ENCODE measurements around the gene PNISR.

PNISR gene, protein sequence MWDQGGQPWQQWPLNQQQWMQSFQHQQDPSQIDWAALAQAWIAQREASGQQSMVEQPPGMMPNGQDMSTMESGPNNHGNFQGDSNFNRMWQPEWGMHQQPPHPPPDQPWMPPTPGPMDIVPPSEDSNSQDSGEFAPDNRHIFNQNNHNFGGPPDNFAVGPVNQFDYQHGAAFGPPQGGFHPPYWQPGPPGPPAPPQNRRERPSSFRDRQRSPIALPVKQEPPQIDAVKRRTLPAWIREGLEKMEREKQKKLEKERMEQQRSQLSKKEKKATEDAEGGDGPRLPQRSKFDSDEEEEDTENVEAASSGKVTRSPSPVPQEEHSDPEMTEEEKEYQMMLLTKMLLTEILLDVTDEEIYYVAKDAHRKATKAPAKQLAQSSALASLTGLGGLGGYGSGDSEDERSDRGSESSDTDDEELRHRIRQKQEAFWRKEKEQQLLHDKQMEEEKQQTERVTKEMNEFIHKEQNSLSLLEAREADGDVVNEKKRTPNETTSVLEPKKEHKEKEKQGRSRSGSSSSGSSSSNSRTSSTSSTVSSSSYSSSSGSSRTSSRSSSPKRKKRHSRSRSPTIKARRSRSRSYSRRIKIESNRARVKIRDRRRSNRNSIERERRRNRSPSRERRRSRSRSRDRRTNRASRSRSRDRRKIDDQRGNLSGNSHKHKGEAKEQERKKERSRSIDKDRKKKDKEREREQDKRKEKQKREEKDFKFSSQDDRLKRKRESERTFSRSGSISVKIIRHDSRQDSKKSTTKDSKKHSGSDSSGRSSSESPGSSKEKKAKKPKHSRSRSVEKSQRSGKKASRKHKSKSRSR

DNA sequence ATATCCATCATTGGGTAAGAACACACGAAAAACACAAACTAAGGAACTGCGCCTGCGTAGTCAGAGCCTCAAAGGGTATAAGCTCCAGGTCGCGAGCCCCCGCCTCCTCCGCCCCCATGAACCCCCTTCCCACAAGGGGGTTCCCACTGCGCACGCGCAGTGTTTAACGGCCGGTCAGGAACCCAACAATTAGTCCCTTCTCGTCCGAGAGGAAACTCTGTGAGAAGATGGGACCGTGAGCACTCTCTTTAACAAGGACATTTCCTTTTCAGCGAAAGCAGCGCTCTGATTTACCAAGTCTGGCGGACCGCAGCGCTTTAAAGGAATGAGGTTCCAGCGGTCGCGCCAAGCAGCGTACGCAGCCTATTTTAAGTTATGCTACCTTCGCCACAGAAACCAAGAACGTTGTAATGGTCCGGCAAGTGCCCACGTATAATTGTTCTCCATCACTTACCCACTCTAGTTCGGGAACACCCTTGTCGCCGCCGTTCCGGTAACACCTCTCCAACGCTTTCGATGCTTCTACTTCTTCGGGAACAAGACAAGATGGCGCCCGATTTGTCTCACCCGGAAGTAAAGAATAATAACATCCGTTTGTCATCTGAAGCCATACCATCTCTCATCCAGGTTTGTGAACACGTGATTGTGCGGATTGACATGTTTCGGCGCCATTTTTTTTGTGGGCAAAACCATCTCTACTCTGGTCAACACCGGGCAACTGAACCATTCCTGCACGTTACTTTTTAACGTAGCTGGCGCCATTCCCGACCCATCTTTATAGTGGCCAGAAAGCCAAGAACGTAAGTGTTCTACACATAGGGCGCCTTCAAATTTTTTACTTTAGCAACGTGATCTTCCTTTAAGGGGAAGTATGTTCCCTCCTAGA lies at the start of gene PNISR:
Gene PNISR (minus strand): TSS at position 548 of the 886 bp plus-strand sequence. CDS start 10,649 bp downstream, outside the sequence.
- Histone ChIP-seq H3K9me2 (replicated peaks; ENCODE audit: control insufficient read depth, low read length) (no peaks in the 10 kb centered on the region), H3K4me1 (ENCODE audit: control insufficient read depth, low read length) (peaks cover 54% of the 10 kb centered on the region), H3K27ac (ENCODE audit: low read depth, low read length) (peak within 1 kb of the TSS; percentile 87), H3K27me3 (ENCODE audit: control insufficient read depth, low read length) (no peaks in the 10 kb centered on the region), H3K36me3 (ENCODE audit: control insufficient read depth, low read length) (peaks cover 52% of the 10 kb centered on the region), H3K9me3 (ENCODE audit: control insufficient read depth, insufficient read depth, low read length) (no peaks in the 10 kb centered on the region), H3K4me3 (ENCODE audit: low read length) (peak within 1 kb of the TSS; percentile 96), H3K4me2 (ENCODE audit: low read length) (peak within 1 kb of the TSS; percentile 91), H4K20me1 (ENCODE audit: control insufficient read depth, insufficient read depth, low read depth, low read length) (peaks cover 30% of the 10 kb centered on the region), H3K79me2 (ENCODE audit: control insufficient read depth, low read length) (peaks cover 77% of the 10 kb centered on the region), H3F3A (ENCODE audit: control insufficient read depth, insufficient read depth) (no peaks in the 10 kb centered on the region; the same call in 1 of the 2 replicates)
- no peak for TF ChIP-seq EZH2phosphoT487 (IDR thresholded peaks at IDR 0.05; ENCODE audit: borderline replicate concordance, low read length)
- TF ChIP-seq, protein P1, sequence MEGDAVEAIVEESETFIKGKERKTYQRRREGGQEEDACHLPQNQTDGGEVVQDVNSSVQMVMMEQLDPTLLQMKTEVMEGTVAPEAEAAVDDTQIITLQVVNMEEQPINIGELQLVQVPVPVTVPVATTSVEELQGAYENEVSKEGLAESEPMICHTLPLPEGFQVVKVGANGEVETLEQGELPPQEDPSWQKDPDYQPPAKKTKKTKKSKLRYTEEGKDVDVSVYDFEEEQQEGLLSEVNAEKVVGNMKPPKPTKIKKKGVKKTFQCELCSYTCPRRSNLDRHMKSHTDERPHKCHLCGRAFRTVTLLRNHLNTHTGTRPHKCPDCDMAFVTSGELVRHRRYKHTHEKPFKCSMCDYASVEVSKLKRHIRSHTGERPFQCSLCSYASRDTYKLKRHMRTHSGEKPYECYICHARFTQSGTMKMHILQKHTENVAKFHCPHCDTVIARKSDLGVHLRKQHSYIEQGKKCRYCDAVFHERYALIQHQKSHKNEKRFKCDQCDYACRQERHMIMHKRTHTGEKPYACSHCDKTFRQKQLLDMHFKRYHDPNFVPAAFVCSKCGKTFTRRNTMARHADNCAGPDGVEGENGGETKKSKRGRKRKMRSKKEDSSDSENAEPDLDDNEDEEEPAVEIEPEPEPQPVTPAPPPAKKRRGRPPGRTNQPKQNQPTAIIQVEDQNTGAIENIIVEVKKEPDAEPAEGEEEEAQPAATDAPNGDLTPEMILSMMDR (IDR thresholded peaks at IDR 0.05; ENCODE audit: low read depth, low read length, poor library complexity, severe bottlenecking): no peak

DNA sequence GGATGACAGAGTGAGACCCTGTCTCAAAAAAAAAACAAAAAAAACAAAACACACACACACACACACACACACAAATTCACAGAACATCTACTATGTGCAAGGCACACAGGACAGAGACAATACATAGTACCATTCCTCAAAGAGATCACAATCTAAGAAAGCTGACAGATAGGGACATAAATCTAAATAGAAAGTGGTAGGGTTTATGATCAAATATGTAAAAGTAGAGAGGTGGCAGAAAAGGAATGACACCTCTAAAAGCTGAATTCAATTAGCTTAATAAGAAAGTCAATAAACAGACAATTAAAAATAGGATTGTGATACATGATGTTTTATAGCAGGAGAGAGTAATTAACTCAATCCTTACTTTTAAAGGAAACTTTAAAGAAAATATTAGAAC lies 48.6 kb upstream of the PNISR start:
- H3K9me3 ChIP-seq (ENCODE audit: control insufficient read depth, insufficient read depth, low read length): no peaks in the 10 kb centered on the region
- H3K27me3 ChIP-seq (ENCODE audit: control insufficient read depth, low read length): no peaks in the 10 kb centered on the region
- TF ChIP-seq EZH2phosphoT487 (IDR thresholded peaks at IDR 0.05; ENCODE audit: borderline replicate concordance, low read length): no peak
- TF ChIP-seq, protein P1 (IDR thresholded peaks at IDR 0.05; ENCODE audit: low read depth, low read length, poor library complexity, severe bottlenecking): no peak
- H3K36me3 ChIP-seq (ENCODE audit: control insufficient read depth, low read length): peaks cover 28% of the 10 kb centered on the region
- H3K4me2 ChIP-seq (ENCODE audit: low read length): no peak overlapping the region
- no peaks in the 10 kb centered on the region for H3K4me1 ChIP-seq (ENCODE audit: control insufficient read depth, low read length)
- H3F3A ChIP-seq (ENCODE audit: control insufficient read depth, insufficient read depth): peaks cover 4% of the 10 kb centered on the region; the same call in 1 of the 2 replicates
- H3K9me2 ChIP-seq (replicated peaks; ENCODE audit: control insufficient read depth, low read length): no peaks in the 10 kb centered on the region
- no peaks in the 10 kb centered on the region for H4K20me1 ChIP-seq (ENCODE audit: control insufficient read depth, insufficient read depth, low read depth, low read length)
- no peak overlapping the region for H3K4me3 ChIP-seq (ENCODE audit: low read length)
- H3K79me2 ChIP-seq (ENCODE audit: control insufficient read depth, low read length): no peaks in the 10 kb centered on the region
- H3K27ac ChIP-seq (ENCODE audit: low read depth, low read length): no peak overlapping the region

DNA sequence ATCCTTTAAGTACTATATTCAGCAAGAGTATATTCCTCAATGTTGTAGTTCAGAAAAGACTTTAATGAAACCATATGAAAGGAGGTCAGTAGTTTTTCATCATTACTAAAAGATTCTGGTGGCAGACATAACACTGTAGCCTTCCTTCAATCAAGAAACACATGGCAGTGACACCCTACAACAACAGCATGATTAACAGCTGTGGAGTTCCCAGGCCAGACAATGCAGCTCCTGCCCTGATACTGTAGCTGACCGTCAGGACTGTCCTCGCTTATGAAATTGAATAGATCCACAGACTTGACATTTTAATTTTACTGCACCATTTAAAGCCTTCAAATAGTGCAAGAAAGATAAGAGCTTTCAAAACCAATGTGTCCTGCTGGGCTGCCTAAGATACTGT lies 46.5 kb upstream of the PNISR start:
- no peak overlapping the region for H3K4me2 ChIP-seq (ENCODE audit: low read length)
- H3K27ac ChIP-seq (ENCODE audit: low read depth, low read length): no peak overlapping the region
- no peaks in the 10 kb centered on the region for H3K9me3 ChIP-seq (ENCODE audit: control insufficient read depth, insufficient read depth, low read length)
- no peak for TF ChIP-seq EZH2phosphoT487 (IDR thresholded peaks at IDR 0.05; ENCODE audit: borderline replicate concordance, low read length)
- TF ChIP-seq, protein P1 (IDR thresholded peaks at IDR 0.05; ENCODE audit: low read depth, low read length, poor library complexity, severe bottlenecking): no peak
- H3K36me3 ChIP-seq (ENCODE audit: control insufficient read depth, low read length): peaks cover 30% of the 10 kb centered on the region
- no peaks in the 10 kb centered on the region for H3K4me1 ChIP-seq (ENCODE audit: control insufficient read depth, low read length)
- no peaks in the 10 kb centered on the region for H3K79me2 ChIP-seq (ENCODE audit: control insufficient read depth, low read length)
- no peaks in the 10 kb centered on the region for H3K27me3 ChIP-seq (ENCODE audit: control insufficient read depth, low read length)
- H3K4me3 ChIP-seq (ENCODE audit: low read length): no peak overlapping the region
- no peaks in the 10 kb centered on the region for H4K20me1 ChIP-seq (ENCODE audit: control insufficient read depth, insufficient read depth, low read depth, low read length)
- no peaks in the 10 kb centered on the region for H3K9me2 ChIP-seq (replicated peaks; ENCODE audit: control insufficient read depth, low read length)
- peaks cover 8% of the 10 kb centered on the region for H3F3A ChIP-seq (ENCODE audit: control insufficient read depth, insufficient read depth)
